ENCODE data around the gene SYNRG.
A peak's percentile ranks its signal among the peaks of the same experiment; 100 is the strongest.

Gene SYNRG

GRCh38 chr17:37493249-37494027 is 115.8 kb downstream of the SYNRG start:
- no peak for DNase-seq

GRCh38 chr17:37492167-37492566 is 117.1 kb downstream of the SYNRG start:
- no peak for DNase-seq

GRCh38 chr17:37490638-37491614 is 118.3 kb downstream of the SYNRG start:
- DNase-seq: no peak

DNA sequence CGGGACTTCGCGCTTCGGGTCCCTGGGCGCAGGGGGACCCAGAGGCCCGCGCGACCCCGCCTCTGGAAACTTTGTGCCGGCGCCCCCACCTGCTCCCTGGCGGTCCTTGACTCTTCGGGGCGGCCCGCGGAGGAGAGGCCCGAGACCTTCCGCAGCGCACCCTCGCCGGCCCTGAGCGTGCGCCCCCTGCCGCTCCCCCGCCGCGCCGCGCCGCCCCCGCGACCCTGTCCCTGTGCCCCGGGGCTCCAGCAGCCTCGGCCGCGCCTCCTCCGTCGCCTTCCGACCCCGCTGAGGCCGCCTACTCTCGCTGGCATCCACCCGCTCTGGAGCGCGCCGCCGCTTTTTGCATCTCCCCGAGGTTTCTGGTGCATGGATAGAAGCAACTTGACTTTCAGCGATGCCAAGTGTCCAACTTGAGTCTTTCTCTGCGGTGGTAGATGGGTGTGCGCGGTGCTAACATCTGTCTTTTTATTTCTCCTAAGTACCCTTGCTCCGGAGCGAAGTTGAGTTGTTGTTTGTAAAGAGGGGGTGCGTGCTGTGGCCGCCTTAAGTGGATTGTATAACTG is 119.1 kb downstream of the SYNRG start:
- DNase-seq: peak; percentile 45 to 57 (median 50)

DNA sequence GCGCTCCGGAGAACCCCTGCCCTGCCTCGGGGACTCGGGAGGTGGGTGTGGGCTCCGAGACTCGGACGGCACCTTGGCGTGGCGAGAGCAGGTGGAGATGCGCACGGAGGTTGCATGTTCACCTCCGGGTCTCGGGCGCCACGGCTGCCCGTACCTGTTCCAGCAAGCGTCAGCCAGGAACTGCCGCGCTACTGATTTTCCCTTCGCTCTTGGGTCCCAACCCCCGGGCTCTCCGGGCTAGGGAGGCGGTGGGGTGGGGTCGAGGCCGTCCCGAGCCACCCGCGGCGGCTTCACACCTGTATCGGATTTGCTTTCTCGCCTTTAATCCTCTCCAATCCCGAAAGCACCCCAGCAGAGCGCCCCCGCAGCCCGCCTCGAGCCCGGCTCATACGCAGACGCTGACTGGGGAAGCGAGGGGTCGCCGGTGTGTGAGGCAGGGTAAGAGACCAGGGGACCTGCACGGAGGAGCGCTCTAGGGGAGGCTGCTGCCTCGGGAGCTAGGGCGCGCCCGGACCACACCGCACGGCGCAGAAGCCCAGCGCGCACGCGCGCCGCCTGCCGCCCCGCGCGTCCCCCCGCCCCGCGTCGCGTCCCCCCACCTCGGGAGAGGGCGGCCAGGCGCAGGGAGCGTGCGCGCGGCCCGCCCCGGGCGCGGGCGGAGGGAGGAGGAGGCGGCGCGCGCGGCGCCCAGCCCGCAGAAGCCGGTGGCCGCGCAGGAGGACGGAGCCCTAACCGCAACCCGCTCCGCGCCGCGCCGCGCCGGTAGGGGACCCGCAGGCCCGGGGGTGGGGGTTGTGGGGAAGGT is 119.8 kb downstream of the SYNRG start, which contains the start of gene DUSP14:
TSS of gene DUSP14 (plus strand) at position 695 of the 805 bp plus-strand sequence. CDS start 22,382 bp downstream, outside the sequence.
- DNase-seq: peak; percentile 51 to 79 (median 64)

DNA sequence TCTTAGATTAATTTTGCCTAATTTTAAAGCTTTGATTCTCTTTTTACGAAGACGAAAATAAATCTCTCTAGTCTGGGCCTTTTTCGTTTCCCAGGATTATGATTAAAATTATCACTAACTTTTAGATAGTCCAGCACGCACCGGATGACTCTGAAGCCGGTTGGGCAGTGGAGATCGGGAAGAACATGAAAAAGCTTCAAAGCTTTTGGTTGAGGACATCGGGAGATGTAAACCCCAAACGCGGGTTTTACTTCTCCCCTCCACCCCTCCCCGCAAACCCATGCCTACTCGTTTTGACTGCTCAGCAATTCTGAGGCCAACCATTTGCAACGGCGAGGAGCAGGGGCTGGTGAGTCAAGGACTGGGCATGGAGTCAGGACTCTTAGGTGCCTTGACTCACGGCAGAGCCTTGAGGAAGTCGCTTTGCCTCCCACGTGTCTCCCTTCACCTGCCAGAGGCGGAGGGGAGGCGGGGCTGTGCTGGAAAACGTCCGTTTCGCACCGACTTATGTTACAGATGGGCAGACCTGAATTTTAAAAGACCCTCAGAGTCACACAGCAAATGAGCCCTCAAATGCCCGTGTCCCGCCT is 120.5 kb downstream of the SYNRG start:
- DNase-seq: peak in 2 of 4 experiments; percentile 6 to 47

DNA sequence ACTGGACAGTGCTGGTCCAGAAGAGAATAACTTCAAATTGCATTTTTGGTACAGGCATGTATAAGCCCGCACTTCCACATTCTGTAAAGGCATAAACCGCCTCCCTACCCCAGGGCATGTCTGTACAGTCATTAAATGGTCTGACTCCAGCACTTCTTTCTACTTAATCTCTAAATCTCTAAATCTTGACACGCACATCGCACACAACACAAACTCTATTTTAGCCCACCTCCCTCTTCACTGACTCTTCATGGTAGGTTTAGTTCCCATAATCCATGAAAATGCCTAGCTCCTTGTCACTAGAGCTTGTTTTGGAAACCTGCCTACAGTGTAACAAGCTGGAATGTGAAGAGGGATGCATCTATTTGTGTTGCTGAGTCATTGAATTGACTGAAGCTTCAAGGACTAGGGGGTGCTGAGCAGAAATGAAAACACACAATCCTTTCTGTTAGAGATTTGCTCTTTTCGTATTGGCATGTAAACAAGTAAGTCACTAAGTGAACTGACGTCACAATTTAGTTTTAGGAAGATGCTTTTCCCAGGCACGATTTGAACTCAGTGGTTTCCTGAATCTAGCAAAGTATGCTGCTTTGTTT is 121.1 kb downstream of the SYNRG start:
- no peak for DNase-seq

DNA sequence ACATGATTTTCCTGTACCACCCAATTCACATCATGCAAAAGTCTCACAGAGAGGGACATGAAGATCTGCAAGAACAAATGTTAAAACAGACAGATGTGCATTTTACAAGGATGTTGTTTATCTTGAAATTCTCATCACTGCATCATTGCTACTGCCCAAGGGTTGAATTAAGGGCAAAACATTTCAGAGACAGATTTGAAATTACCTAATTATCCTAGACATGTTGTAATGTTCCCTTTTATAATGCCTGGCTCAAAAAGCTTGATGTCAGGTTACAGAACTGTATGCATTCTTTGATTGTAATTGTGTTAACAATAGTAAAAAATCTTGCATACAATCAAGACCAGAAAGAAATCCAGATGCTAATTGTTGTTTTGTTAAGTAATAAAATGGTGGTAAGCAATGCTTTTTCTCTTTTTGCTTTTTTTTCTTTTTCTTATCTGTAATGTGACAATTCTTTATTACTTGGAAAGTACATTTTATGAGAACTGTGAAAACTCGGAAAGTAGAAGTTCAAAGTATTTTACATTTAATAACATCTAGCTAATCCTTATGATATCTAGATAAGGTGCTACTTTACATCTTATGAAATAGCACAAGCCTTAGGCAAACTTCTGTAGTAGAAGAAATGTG is 123.2 kb downstream of the SYNRG start:
- no peak for DNase-seq

- DNase-seq: no peak
These were observed 125.7 kb downstream of the SYNRG start for GRCh38 chr17:37483311-37484039.

DNA sequence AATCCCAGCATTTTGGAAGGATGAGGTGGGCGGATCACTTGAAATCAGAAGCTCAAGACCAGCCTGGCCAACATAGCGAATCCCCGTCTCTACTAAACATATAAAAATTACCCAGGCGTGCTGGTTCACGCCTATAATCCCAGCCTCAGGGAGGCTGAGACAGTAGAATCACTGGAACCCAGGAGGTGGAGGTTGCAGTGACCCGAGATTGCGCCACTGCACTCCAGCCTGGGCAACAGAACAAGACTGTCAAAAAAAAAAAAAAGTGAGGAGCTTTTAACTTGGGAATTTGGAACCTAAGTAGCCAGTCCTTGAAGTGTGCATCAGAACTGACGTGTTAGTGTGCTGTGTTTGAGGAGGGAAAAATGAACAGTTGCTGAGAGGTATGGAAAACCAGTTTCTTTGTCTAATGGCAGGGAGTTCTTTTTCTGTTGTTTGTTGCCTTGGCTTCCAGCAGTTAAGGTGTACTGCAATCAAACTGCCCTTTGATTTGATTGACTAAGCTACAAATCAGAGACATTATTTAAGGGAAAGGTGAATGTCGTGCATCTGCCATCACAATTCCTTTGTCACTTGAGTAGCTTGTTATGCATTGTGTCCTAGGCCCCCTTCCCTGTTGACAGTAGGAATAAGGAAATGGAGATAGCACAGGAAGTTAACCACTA is 128.1 kb downstream of the SYNRG start:
- no peak for DNase-seq

DNA sequence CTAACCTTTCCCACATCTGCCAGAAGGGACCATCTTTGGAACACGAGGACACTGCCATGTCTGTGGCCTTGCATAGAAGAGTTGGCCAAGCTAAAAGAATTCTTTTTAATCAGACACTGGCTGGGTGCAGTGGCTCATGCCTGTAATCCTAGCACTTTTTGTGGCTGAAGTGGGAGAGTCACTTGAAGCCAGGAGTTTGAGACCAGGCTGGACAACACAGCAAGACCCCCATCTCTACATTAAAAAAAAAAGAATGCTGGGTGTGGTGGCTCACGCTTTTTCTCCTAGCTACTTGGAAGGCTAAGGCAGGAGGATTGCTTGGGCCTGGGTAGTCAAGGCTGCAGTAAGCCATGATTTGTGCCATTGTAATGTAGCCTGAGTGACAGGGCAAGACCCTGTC is 128.8 kb downstream of the SYNRG start:
- no peak for DNase-seq

DNA sequence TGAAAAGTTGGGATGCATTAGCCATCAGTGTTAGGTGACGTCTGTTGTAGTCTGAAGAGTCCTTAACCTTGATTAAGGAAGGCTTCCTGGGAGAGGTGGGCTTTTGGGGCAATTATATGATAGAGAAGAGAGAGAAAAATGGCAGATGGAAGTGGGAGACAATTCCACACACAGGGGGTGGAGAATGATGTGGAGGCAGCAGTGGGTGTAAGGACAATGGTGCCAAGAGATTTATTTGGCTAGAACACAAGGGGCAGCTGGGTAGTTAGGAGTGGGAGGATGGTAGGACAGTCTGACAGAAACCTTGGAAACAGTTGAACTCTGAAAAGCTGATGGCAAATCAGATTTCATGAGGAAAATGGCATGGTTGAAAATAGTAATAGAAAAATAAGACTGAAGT is 130.2 kb downstream of the SYNRG start:
- DNase-seq: no peak

GRCh38 chr17:37478187-37478586 is 131.0 kb downstream of the SYNRG start:
- DNase-seq: no peak

DNA sequence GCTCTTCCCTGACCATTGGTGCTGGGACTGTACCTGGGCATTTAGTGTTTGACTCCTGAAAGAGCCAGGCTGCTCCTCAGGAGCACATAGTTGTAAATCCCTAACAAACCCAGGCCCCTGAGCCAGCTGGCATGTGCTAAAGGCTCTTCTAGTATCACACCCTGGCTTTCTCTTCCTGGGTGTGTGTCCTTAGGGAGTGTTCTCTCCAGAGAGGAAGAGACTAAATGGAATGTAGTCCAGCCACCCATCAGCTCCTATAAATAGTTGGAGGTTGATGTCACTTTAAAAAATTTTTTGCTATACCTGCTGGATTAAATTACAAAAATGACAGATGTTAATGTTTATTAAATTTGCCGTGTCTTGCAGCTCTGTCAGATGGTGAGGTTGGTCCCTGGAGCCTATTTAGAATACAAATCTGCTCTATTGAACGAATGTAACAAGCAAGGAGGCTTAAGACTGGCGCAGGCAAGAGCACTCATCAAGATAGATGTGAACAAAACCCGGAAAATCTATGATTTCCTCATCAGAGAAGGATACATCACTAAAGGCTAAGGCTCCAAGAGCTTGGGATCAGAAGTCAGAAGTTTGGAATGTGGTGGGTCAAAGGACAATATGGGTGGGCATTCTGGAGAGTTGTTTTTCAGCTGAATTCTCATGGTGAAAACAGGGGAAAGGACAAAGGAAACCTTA is 132.6 kb downstream of the SYNRG start:
- no peak for DNase-seq

GRCh38 chr17:37475731-37476420 is 133.3 kb downstream of the SYNRG start:
- DNase-seq: no peak

GRCh38 chr17:37470181-37470580 is 139.0 kb downstream of the SYNRG start:
- no peak for DNase-seq

DNA sequence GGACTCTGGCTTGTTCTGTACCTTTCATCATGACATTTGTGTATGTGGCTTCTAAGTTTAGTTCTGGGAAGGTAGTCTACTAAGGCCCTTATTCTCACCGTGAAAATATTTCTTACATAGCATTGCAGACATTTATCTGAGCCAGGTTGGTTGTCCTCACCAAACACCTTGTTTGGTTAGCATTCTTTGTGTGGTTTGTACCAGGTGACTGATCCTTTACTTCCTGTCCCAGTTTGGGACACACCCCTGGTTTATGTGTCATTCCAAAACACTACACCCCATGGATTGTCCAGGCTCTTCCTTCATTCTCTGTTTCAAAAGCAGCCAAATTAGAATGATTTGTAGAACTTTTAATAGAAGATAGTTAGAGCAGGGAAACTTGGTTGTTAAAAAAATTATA is 142.7 kb downstream of the SYNRG start:
- no peak for DNase-seq

GRCh38 chr17:37465069-37465616 is 144.1 kb downstream of the SYNRG start:
- no peak for DNase-seq

Data from activated CD4-positive, CD25-positive, alpha-beta regulatory T cell (primary cell).